Smooth muscle cell (in vitro differentiated cells): Measurements from ENCODE around the gene PRPH2. TPM values are rescaled to one million over a fixed set of nuclear protein-coding genes. Genes with fewer than 3 reads are reported as not detected.

Experiments
- DNase-seq: peaks from one replicate; lab custom pipeline; 2025; ENCODE audit not compliant: unreplicated experiment; lab: John Stamatoyannopoulos, UW
- H2AFZ ChIP-seq: fragments of 200-600 bp; sonication (generic); 2 replicates; pipeline ENCODE4 v1.6.0; 2016; ENCODE audit warnings: antibody characterized with exemption, low read depth, mild to moderate bottlenecking
- H3F3A ChIP-seq: fragments of 200-600 bp; sonication (generic); 2 replicates; pipeline ENCODE4 v1.6.0; 2017; ENCODE audit warnings: antibody characterized with exemption, low read depth
- H3K27ac ChIP-seq: fragments of 200-600 bp; sonication (generic); 2 replicates; pipeline ENCODE4 v1.5.1; 2016; ENCODE audit warnings: low read depth, mild to moderate bottlenecking
- H3K27me3 ChIP-seq: fragments of 200-600 bp; sonication (generic); 2 replicates; pipeline ENCODE4 v1.6.1; 2016; ENCODE audit warnings: low read depth, mild to moderate bottlenecking
- H3K36me3 ChIP-seq: fragments of 200-600 bp; sonication (generic); 2 replicates; pipeline ENCODE4 v1.5.1; 2016; ENCODE audit warnings: low read depth
- H3K4me1 ChIP-seq: fragments of 200-600 bp; sonication (generic); 2 replicates; pipeline ENCODE4 v1.5.1; 2016; ENCODE audit warnings: low read depth
- H3K4me2 ChIP-seq: fragments of 200-600 bp; sonication (generic); 2 replicates; pipeline ENCODE4 v1.6.0; 2016; ENCODE audit warnings: mild to moderate bottlenecking
- H3K4me3 ChIP-seq: fragments of 200-600 bp; sonication (generic); 2 replicates; pipeline ENCODE4 v1.5.1; 2016; ENCODE audit warnings: mild to moderate bottlenecking
- H3K79me2 ChIP-seq: fragments of 200-600 bp; sonication (generic); 2 replicates; pipeline ENCODE4 v1.6.0; 2016; ENCODE audit warnings: low read depth, mild to moderate bottlenecking
- H3K9ac ChIP-seq: fragments of 200-600 bp; sonication (generic); 2 replicates; pipeline ENCODE4 v1.6.0; 2016; ENCODE audit warnings: low read depth
- H3K9me3 ChIP-seq: fragments of 200-600 bp; sonication (generic); replicated peaks from 2 replicates; pipeline ENCODE4 v1.5.1; 2016; ENCODE audit warnings: low read depth
- H4K20me1 ChIP-seq: fragments of 200-600 bp; sonication (generic); 2 replicates; pipeline ENCODE4 v1.6.0; 2016; ENCODE audit warnings: low read depth
- CTCF ChIP-seq: fragments of 200-600 bp; sonication (generic); IDR thresholded peaks from 2 replicates; pipeline ENCODE4 v1.5.1; 2017; ENCODE audit warnings: borderline replicate concordance, mild to moderate bottlenecking, antibody characterized with exemption; ENCODE audit not compliant: insufficient read depth, poor library complexity, severe bottlenecking
- WGBS: methylation state at CpG from one replicate; pipeline ENCODE4 v1.1.7; 2016; ENCODE audit warnings: low lambda C conversion rate; 5-methylcytosine and 5-hydroxymethylcytosine counted together
- polyA plus RNA-seq: library from polyadenylated mRNA; unstranded; fragments of >200 nt; fragmentation: Nextera tagmentation; extraction: Ambion mirVana; gene quantifications from 2 replicates; pipeline ENCODE4 v1.2.1, GENCODE V29; 2016
- total RNA-seq: library from RNA; depleted of rRNA; stranded (reverse); fragments of >200 nt; gene quantifications from 2 replicates; pipeline ENCODE4 v1.2.3, GENCODE V29; 2014

Gene PRPH2
- total and polyA plus RNA-seq, 2 experiments from 2014 or later = not detected

- no peaks in the 10 kb centered on the region for H4K20me1 ChIP-seq
- no peaks in the 10 kb centered on the region for H3K36me3 ChIP-seq
- no peaks in the 10 kb centered on the region for H3K27me3 ChIP-seq
- no peak overlapping the region for H3K4me3 ChIP-seq
- WGBS = 61% methylated on average over 3 of the region's 3 CpGs
- no peaks in the 10 kb centered on the region for H3F3A ChIP-seq
- TF ChIP-seq CTCF = no peak
- H3K27ac ChIP-seq = no peak overlapping the region
- DNase-seq = no peak
- H3K4me1 ChIP-seq = no peaks in the 10 kb centered on the region
- no peak overlapping the region for H3K4me2 ChIP-seq
- H3K79me2 ChIP-seq = no peaks in the 10 kb centered on the region
- no peak overlapping the region for H3K9ac ChIP-seq
- H3K9me3 ChIP-seq = no peaks in the 10 kb centered on the region
- H2AFZ ChIP-seq = no peak overlapping the region
Observed at GRCh38 chr6:42729731-42730130, 7.3 kb upstream of the PRPH2 start.

GRCh38 chr6:42727627-42728026, 5.2 kb upstream of the PRPH2 start:
- Histone ChIP-seq H3K79me2 (no peaks in the 10 kb centered on the region), H4K20me1 (no peaks in the 10 kb centered on the region), H3K9me3 (no peaks in the 10 kb centered on the region), H3K9ac (no peak overlapping the region), H3K36me3 (no peaks in the 10 kb centered on the region), H3K4me3 (no peak overlapping the region), H3K4me1 (no peaks in the 10 kb centered on the region), H3K27me3 (no peaks in the 10 kb centered on the region), H2AFZ (no peak overlapping the region), H3F3A (no peaks in the 10 kb centered on the region), H3K4me2 (no peak overlapping the region), H3K27ac (no peak overlapping the region)
- no peak for TF ChIP-seq CTCF
- no peak for DNase-seq
- WGBS = 95% methylated on average over 22 of the region's 22 CpGs

- Histone ChIP-seq H3K4me2 (no peak overlapping the region), H3K9ac (no peak overlapping the region), H3K36me3 (no peaks in the 10 kb centered on the region), H3K4me3 (no peak overlapping the region), H3F3A (no peaks in the 10 kb centered on the region), H3K79me2 (no peaks in the 10 kb centered on the region), H2AFZ (peak overlapping the region; percentile 64), H4K20me1 (no peaks in the 10 kb centered on the region), H3K27ac (no peak overlapping the region), H3K4me1 (no peaks in the 10 kb centered on the region), H3K27me3 (no peaks in the 10 kb centered on the region), H3K9me3 (no peaks in the 10 kb centered on the region)
- DNase-seq = no peak
- no peak for TF ChIP-seq CTCF
- WGBS = 97% methylated on average over 51 of the region's 52 CpGs
Observed at GRCh38 chr6:42727087-42727611, 4.8 kb upstream of the PRPH2 start.

GRCh38 chr6:42726485-42727086, 4.2 kb upstream of the PRPH2 start:
- no peaks in the 10 kb centered on the region for H3K9me3 ChIP-seq
- no peak for DNase-seq
- H3K4me3 ChIP-seq = no peak overlapping the region
- no peaks in the 10 kb centered on the region for H3K4me1 ChIP-seq
- peak overlapping the region; percentile 64 for H2AFZ ChIP-seq
- no peaks in the 10 kb centered on the region for H4K20me1 ChIP-seq
- 26% methylated on average over 14 of the region's 14 CpGs for whole genome bisulfite sequencing
- no peaks in the 10 kb centered on the region for H3F3A ChIP-seq
- no peaks in the 10 kb centered on the region for H3K79me2 ChIP-seq
- TF ChIP-seq CTCF = peak; percentile 90
- H3K36me3 ChIP-seq = no peaks in the 10 kb centered on the region
- peak overlapping the region; percentile 46 for H3K4me2 ChIP-seq
- H3K27me3 ChIP-seq = no peaks in the 10 kb centered on the region
- no peak overlapping the region for H3K9ac ChIP-seq
- H3K27ac ChIP-seq = no peak overlapping the region
